IPS-15b (cell line): ENCODE results near the gene RBM23.

Source experiments
- H3K27me3 ChIP-seq: one replicate; pipeline ENCODE4 v1.6.1; 2013; ENCODE audit warnings: low read length; ENCODE audit not compliant: control insufficient read depth, insufficient read depth
- H3K36me3 ChIP-seq: one replicate; pipeline ENCODE4 v1.6.1; 2013; ENCODE audit warnings: low read length; ENCODE audit not compliant: control insufficient read depth, insufficient read depth
- H3K4me1 ChIP-seq: one replicate; pipeline ENCODE4 v1.6.1; 2013; ENCODE audit warnings: mild to moderate bottlenecking, low read length; ENCODE audit not compliant: control insufficient read depth, insufficient read depth
- H3K4me3 ChIP-seq: one replicate; pipeline ENCODE4 v1.5.1; 2013; ENCODE audit warnings: low read depth, low read length
- H3K9ac ChIP-seq: one replicate; pipeline ENCODE4 v1.6.1; 2013; ENCODE audit warnings: low read depth, mild to moderate bottlenecking, low read length
- H3K9me3 ChIP-seq: one replicate; pipeline ENCODE4 v1.6.1; 2013; ENCODE audit warnings: mild to moderate bottlenecking, low read length; ENCODE audit not compliant: control insufficient read depth, insufficient read depth

The RBM23 gene

GRCh38 chr14:22910916-22911315, 8.0 kb downstream of the RBM23 start:
- H3K9ac ChIP-seq: no peak overlapping the region
- no peaks in the 10 kb centered on the region for H3K27me3 ChIP-seq
- peaks cover 10% of the 10 kb centered on the region for H3K36me3 ChIP-seq
- H3K4me1 ChIP-seq: no peaks in the 10 kb centered on the region
- no peak overlapping the region for H3K4me3 ChIP-seq
- H3K9me3 ChIP-seq: no peaks in the 10 kb centered on the region

- no peaks in the 10 kb centered on the region for H3K9me3 ChIP-seq
- no peaks in the 10 kb centered on the region for H3K27me3 ChIP-seq
- H3K36me3 ChIP-seq: peaks cover 26% of the 10 kb centered on the region
- no peaks in the 10 kb centered on the region for H3K4me1 ChIP-seq
- no peak overlapping the region for H3K9ac ChIP-seq
- H3K4me3 ChIP-seq: no peak overlapping the region
Observed at GRCh38 chr14:22908601-22909000, 10.3 kb downstream of the RBM23 start.

GRCh38 chr14:22907429-22907828, 11.5 kb downstream of the RBM23 start:
- Histone ChIP-seq H3K4me1 (no peaks in the 10 kb centered on the region), H3K9ac (no peak overlapping the region), H3K27me3 (no peaks in the 10 kb centered on the region), H3K4me3 (no peak overlapping the region), H3K9me3 (no peaks in the 10 kb centered on the region), H3K36me3 (peaks cover 26% of the 10 kb centered on the region)

DNA sequence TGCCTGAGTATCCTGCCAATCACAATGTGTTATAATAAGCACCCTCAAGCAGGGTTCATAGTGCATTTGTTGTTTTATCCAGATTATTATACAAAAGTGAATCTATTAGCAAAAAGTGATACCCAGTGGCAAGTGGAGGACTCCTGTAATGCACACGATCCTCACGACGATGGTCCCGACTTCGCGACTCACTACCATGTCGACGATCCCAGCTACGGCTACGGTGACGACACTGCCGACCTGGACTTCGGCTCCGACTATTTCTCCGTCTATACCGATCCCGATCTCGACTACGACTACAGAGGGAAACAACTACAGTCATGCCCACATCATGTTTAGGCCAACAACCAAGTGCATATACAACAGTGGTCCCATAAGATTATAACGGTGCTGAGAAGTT, 12.9 kb downstream of the RBM23 start:
- no peaks in the 10 kb centered on the region for H3K27me3 ChIP-seq
- no peaks in the 10 kb centered on the region for H3K4me1 ChIP-seq
- no peak overlapping the region for H3K4me3 ChIP-seq
- no peaks in the 10 kb centered on the region for H3K9me3 ChIP-seq
- H3K36me3 ChIP-seq: peaks cover 29% of the 10 kb centered on the region
- no peak overlapping the region for H3K9ac ChIP-seq

GRCh38 chr14:22905627-22906026, 13.3 kb downstream of the RBM23 start:
- no peaks in the 10 kb centered on the region for H3K27me3 ChIP-seq
- H3K9me3 ChIP-seq: no peaks in the 10 kb centered on the region
- H3K4me1 ChIP-seq: no peaks in the 10 kb centered on the region
- H3K9ac ChIP-seq: no peak overlapping the region
- H3K4me3 ChIP-seq: no peak overlapping the region
- peaks cover 30% of the 10 kb centered on the region for H3K36me3 ChIP-seq

- peaks cover 30% of the 10 kb centered on the region for H3K36me3 ChIP-seq
- H3K27me3 ChIP-seq: peaks cover 3% of the 10 kb centered on the region
- H3K9ac ChIP-seq: no peak overlapping the region
- no peaks in the 10 kb centered on the region for H3K9me3 ChIP-seq
- peaks cover 3% of the 10 kb centered on the region for H3K4me1 ChIP-seq
- H3K4me3 ChIP-seq: no peak overlapping the region
Observed at GRCh38 chr14:22903742-22904087, 15.2 kb downstream of the RBM23 start.

- Histone ChIP-seq H3K36me3 (peaks cover 25% of the 10 kb centered on the region), H3K27me3 (peaks cover 23% of the 10 kb centered on the region), H3K4me1 (peaks cover 3% of the 10 kb centered on the region), H3K9ac (no peak overlapping the region), H3K9me3 (no peaks in the 10 kb centered on the region), H3K4me3 (no peak overlapping the region)
Observed at GRCh38 chr14:22901799-22902198, 17.1 kb downstream of the RBM23 start.

DNA sequence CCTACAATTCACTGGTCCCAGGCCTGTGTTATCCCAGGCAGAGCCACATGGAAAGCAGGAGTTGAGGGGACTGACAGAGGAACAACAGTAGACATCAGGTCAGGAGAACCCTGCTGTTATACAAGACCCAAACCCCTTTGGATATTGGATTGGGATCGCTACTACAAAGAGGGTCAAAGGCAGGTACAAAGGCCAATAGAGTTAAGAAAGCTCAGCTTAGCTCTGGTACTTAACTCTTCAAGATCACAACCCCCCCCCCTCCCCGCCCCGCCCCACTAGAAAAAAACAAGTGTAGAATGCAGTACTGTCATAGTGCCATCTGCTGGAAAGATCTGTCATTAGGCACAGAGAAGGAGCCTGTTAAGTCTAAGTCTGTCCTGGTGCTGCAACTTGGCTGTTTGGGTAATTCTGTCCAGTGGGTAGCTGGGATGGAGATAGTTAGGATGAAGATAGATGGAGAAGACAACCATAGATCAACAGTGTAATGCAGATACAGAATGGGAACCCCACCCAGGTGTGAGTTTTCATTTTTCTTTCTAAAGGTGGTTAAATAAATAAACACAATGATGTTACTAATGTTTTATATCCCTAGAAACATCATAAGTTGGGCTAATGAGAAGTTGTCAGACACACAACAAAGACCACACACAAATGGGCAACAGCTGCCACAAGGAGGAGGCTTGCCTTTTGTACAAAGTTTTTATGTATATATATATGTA, 18.7 kb downstream of the RBM23 start:
- H3K27me3 ChIP-seq: peaks cover 38% of the 10 kb centered on the region
- H3K4me3 ChIP-seq: no peak overlapping the region
- H3K9me3 ChIP-seq: no peaks in the 10 kb centered on the region
- no peak overlapping the region for H3K9ac ChIP-seq
- peaks cover 3% of the 10 kb centered on the region for H3K4me1 ChIP-seq
- H3K36me3 ChIP-seq: peaks cover 16% of the 10 kb centered on the region

DNA sequence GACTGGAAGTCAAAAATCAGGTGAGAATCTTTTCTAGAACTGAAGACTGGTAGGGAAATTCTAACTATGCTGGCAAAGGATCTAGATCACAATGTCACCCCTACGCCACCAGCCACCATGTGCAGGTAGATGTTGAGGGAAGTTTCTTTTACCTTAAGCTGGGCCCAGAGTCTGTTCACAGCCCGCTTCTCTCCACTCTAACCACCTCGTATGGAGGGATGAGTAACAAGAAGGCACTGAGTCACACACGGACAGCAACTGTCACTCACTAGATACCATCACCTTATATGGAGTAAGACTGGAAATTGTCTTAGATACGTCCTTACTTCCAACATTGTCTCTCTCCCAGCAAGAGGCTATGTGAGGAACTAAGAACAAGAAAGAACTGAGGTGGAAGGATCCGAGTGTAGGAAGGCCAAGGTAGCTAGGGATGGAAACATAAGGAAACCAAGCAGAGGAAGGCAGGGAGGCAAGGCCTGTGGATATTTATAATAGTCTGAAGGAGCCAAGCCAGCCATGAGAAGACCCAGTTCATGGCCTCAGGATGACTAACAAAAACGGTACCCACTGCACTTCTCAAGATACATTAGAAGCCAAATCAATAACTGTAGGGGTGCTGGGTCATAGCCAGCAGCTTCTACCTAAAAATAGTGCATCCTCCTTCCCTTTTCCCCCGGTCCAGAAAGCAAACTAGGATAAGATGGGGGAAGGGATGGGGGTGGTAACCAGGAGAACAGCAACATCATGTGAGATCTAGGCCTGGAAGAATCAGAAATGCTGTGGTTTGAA, 20.5 kb downstream of the RBM23 start:
- H3K9ac ChIP-seq: no peak overlapping the region
- no peak overlapping the region for H3K4me3 ChIP-seq

DNA sequence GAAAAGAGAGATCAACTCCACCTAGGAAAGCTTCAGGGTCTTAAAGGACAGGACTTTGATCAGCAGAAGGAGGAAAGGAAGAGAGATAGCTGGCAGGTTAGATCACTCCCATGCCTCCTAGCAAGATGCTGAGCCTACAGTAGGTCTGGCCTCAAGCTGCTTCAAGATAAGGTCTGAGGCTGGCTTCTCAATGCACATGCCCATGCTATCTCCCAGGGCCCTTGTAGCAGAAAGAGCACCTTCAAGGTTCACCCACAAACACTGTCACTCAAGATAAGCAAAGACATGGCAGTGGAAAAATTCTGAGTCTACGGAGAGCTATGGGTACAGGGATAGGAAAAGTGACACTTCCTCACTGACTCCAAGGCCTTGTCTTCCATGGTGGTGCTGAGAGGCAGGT, 21.6 kb downstream of the RBM23 start:
- H3K4me1 ChIP-seq: peaks cover 3% of the 10 kb centered on the region
- no peaks in the 10 kb centered on the region for H3K9me3 ChIP-seq
- peaks cover 5% of the 10 kb centered on the region for H3K36me3 ChIP-seq
- no peak overlapping the region for H3K4me3 ChIP-seq
- peaks cover 42% of the 10 kb centered on the region for H3K27me3 ChIP-seq
- no peak overlapping the region for H3K9ac ChIP-seq

More for the DNA sequence above, 20.5 kb downstream of the RBM23 start:
- peaks cover 5% of the 10 kb centered on the region for H3K36me3 ChIP-seq
- no peaks in the 10 kb centered on the region for H3K9me3 ChIP-seq
- peaks cover 3% of the 10 kb centered on the region for H3K4me1 ChIP-seq
- H3K27me3 ChIP-seq: peaks cover 39% of the 10 kb centered on the region

DNA sequence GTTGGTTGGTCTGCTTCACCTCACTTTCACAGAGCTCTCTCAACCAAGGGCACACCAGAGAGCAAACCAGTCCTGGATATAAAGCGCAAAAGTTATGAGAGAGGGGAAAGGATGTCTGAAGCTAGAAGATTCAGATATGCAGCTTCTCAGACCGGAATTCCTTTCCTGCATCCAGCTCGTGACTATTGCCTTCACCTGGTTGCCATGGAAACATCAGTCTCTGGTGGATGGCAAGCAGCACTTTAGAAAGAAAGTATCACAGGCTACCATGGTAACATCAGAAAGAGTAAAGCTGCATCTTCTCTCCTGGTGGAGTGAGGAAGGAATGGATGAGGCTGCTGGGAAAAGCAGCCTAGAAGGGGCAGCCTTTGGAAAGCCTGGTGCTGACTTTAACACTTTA, 22.2 kb downstream of the RBM23 start:
- H3K9ac ChIP-seq: no peak overlapping the region
- peaks cover 3% of the 10 kb centered on the region for H3K4me1 ChIP-seq
- peaks cover 42% of the 10 kb centered on the region for H3K27me3 ChIP-seq
- H3K4me3 ChIP-seq: no peak overlapping the region
- H3K9me3 ChIP-seq: no peaks in the 10 kb centered on the region
- peaks cover 5% of the 10 kb centered on the region for H3K36me3 ChIP-seq

GRCh38 chr14:22896356-22896755, 22.6 kb downstream of the RBM23 start:
- no peak overlapping the region for H3K4me3 ChIP-seq
- H3K36me3 ChIP-seq: peaks cover 4% of the 10 kb centered on the region
- peaks cover 42% of the 10 kb centered on the region for H3K27me3 ChIP-seq
- H3K9me3 ChIP-seq: no peaks in the 10 kb centered on the region
- no peak overlapping the region for H3K9ac ChIP-seq
- H3K4me1 ChIP-seq: peaks cover 3% of the 10 kb centered on the region
